ENCODE results near the gene ACTR5. TPM values are rescaled to one million over a fixed set of nuclear protein-coding genes. Genes with fewer than 3 reads are reported as not detected.

Gene ACTR5
- total and polyA plus RNA-seq, 2 of the 13 experiments (the other 11 are each of a cell fraction or from before 2014, with no cell fraction given): 19.5 to 20.5 TPM

DNA sequence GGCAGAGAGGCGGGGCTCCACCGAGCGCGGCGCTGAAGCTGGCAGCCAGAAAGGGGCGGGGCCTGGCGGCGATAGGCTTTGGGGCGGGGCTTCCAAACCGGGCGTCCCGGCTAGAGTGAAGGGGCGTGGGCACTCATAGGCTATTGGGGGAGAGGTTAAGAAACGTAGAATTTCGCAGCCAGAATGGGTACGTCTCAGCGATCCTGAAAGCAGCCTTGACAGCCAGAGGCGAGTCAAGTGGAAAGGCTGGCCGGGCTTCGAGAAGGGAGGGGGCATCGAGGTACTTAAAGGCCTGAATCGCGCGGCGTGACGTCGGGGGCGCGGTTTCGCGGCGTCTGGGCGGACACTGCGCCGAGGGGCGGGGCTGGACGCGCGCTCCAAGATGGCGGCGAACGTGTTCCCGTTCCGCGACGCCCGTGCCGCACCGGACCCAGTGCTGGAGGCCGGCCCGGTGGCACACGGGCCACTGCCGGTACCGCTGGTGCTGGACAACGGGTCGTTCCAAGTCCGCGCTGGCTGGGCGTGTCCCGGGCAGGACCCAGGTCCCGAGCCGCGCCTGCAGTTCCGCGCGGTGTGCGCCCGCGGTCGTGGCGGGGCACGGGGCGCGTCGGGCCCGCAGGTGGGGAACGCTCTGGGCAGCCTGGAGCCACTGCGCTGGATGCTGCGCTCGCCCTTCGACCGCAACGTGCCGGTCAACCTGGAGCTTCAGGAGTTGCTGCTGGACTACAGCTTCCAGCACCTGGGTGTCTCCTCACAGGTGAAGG, at the start of gene ACTR5 (continued):
- TF ChIP-seq ZNF782 (CRISPR knock-in tag; IDR thresholded peaks at IDR 0.05; ENCODE audit: borderline replicate concordance) (peak; percentile 88), CAMTA2 (CRISPR knock-in tag; IDR thresholded peaks at IDR 0.05; ENCODE audit: borderline replicate concordance) (no peak; the same call in none of the 2 replicates), HDAC1 (CRISPR knock-in tag; IDR thresholded peaks at IDR 0.05) (peak; percentile 88), MBNL3 (CRISPR knock-in tag; conservative IDR thresholded peaks at IDR 0.05) (no peak), POLR2AphosphoS5 (IDR thresholded peaks at IDR 0.05; ENCODE audit: low read depth, low read length) (peak; percentile 80), ARHGAP35 (CRISPR knock-in tag; IDR thresholded peaks at IDR 0.05; ENCODE audit: borderline replicate concordance) (peak; percentile 97), SRSF9 (IDR thresholded peaks at IDR 0.05; ENCODE audit: borderline replicate concordance, insufficient read depth, low read depth, low read length, poor library complexity, severe bottlenecking) (no peak), ZNF430 (CRISPR knock-in tag; IDR thresholded peaks at IDR 0.05) (peak; percentile 94), TAF1 (CRISPR knock-in tag; IDR thresholded peaks at IDR 0.05) (peak; percentile 99), EED (CRISPR knock-in tag; IDR thresholded peaks at IDR 0.05) (peak; percentile 65; the same call in 1 of the 2 replicates), RBFOX2 (IDR thresholded peaks at IDR 0.05; ENCODE audit: low read depth, low read length) (peak; percentile 98)
- TF ChIP-seq, protein P1, sequence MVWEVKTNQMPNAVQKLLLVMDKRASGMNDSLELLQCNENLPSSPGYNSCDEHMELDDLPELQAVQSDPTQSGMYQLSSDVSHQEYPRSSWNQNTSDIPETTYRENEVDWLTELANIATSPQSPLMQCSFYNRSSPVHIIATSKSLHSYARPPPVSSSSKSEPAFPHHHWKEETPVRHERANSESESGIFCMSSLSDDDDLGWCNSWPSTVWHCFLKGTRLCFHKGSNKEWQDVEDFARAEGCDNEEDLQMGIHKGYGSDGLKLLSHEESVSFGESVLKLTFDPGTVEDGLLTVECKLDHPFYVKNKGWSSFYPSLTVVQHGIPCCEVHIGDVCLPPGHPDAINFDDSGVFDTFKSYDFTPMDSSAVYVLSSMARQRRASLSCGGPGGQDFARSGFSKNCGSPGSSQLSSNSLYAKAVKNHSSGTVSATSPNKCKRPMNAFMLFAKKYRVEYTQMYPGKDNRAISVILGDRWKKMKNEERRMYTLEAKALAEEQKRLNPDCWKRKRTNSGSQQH (CRISPR knock-in tag; IDR thresholded peaks at IDR 0.05; ENCODE audit: low read depth): peak; percentile 79; the same call in 1 of the 2 replicates
- TF ChIP-seq, protein P2, sequence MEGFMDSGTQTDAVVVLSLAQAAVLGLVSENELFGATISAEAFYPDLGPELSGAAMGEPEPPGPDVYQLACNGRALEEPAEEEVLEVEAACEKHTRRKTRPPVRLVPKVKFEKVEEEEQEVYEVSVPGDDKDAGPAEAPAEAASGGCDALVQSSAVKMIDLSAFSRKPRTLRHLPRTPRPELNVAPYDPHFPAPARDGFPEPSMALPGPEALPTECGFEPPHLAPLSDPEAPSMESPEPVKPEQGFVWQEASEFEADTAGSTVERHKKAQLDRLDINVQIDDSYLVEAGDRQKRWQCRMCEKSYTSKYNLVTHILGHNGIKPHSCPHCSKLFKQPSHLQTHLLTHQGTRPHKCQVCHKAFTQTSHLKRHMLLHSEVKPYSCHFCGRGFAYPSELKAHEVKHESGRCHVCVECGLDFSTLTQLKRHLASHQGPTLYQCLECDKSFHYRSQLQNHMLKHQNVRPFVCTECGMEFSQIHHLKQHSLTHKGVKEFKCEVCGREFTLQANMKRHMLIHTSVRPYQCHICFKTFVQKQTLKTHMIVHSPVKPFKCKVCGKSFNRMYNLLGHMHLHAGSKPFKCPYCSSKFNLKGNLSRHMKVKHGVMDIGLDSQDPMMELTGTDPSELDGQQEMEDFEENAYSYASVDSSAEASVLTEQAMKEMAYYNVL (CRISPR knock-in tag; IDR thresholded peaks at IDR 0.05; ENCODE audit: borderline replicate concordance): peak; percentile 94
- TF ChIP-seq, protein P3, sequence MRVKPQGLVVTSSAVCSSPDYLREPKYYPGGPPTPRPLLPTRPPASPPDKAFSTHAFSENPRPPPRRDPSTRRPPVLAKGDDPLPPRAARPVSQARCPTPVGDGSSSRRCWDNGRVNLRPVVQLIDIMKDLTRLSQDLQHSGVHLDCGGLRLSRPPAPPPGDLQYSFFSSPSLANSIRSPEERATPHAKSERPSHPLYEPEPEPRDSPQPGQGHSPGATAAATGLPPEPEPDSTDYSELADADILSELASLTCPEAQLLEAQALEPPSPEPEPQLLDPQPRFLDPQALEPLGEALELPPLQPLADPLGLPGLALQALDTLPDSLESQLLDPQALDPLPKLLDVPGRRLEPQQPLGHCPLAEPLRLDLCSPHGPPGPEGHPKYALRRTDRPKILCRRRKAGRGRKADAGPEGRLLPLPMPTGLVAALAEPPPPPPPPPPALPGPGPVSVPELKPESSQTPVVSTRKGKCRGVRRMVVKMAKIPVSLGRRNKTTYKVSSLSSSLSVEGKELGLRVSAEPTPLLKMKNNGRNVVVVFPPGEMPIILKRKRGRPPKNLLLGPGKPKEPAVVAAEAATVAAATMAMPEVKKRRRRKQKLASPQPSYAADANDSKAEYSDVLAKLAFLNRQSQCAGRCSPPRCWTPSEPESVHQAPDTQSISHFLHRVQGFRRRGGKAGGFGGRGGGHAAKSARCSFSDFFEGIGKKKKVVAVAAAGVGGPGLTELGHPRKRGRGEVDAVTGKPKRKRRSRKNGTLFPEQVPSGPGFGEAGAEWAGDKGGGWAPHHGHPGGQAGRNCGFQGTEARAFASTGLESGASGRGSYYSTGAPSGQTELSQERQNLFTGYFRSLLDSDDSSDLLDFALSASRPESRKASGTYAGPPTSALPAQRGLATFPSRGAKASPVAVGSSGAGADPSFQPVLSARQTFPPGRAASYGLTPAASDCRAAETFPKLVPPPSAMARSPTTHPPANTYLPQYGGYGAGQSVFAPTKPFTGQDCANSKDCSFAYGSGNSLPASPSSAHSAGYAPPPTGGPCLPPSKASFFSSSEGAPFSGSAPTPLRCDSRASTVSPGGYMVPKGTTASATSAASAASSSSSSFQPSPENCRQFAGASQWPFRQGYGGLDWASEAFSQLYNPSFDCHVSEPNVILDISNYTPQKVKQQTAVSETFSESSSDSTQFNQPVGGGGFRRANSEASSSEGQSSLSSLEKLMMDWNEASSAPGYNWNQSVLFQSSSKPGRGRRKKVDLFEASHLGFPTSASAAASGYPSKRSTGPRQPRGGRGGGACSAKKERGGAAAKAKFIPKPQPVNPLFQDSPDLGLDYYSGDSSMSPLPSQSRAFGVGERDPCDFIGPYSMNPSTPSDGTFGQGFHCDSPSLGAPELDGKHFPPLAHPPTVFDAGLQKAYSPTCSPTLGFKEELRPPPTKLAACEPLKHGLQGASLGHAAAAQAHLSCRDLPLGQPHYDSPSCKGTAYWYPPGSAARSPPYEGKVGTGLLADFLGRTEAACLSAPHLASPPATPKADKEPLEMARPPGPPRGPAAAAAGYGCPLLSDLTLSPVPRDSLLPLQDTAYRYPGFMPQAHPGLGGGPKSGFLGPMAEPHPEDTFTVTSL (CRISPR knock-in tag; IDR thresholded peaks at IDR 0.05; ENCODE audit: borderline replicate concordance): peak; percentile 41; the same call in 1 of the 2 replicates
- TF ChIP-seq, protein P4, sequence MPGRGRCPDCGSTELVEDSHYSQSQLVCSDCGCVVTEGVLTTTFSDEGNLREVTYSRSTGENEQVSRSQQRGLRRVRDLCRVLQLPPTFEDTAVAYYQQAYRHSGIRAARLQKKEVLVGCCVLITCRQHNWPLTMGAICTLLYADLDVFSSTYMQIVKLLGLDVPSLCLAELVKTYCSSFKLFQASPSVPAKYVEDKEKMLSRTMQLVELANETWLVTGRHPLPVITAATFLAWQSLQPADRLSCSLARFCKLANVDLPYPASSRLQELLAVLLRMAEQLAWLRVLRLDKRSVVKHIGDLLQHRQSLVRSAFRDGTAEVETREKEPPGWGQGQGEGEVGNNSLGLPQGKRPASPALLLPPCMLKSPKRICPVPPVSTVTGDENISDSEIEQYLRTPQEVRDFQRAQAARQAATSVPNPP (CRISPR knock-in tag; IDR thresholded peaks at IDR 0.05): peak; percentile 89; the same call in 1 of the 2 replicates
